Measurements from ENCODE around the gene HAGHL.

HAGHL gene

GRCh38 chr16:692356-693108 is 34.4 kb upstream of the HAGHL start:
- Histone ChIP-seq H3K27me3 (ENCODE audit: control insufficient read depth, insufficient read depth, low read length) (peaks cover 2% of the 10 kb centered on the region; the same call in 1 of the 2 replicates), H3K9me3 (ENCODE audit: control insufficient read depth, insufficient read depth, low read length) (no peaks in the 10 kb centered on the region), H3K36me3 (ENCODE audit: control insufficient read depth, insufficient read depth, low read length) (peaks cover 5% of the 10 kb centered on the region; the same call in 1 of the 2 replicates), H3K27ac (ENCODE audit: low read length) (no peak overlapping the region), H3K4me3 (ENCODE audit: low read length) (no peak overlapping the region), H3K4me1 (ENCODE audit: control insufficient read depth, insufficient read depth, low read length) (peaks cover 11% of the 10 kb centered on the region)
- DNase-seq (ENCODE audit: low read depth, low spot score), result no peak
- WGBS (ENCODE audit: insufficient coverage, insufficient read length), result no CpG with 5 or more reads among the region's 10 CpGs

GRCh38 chr16:693364-693763 is 33.5 kb upstream of the HAGHL start:
- peaks cover 2% of the 10 kb centered on the region; the same call in 1 of the 2 replicates for H3K27me3 ChIP-seq (ENCODE audit: control insufficient read depth, insufficient read depth, low read length)
- WGBS (ENCODE audit: insufficient coverage, insufficient read length), result no CpG with 5 or more reads among the region's 22 CpGs
- H3K4me1 ChIP-seq (ENCODE audit: control insufficient read depth, insufficient read depth, low read length), result peaks cover 11% of the 10 kb centered on the region

DNA sequence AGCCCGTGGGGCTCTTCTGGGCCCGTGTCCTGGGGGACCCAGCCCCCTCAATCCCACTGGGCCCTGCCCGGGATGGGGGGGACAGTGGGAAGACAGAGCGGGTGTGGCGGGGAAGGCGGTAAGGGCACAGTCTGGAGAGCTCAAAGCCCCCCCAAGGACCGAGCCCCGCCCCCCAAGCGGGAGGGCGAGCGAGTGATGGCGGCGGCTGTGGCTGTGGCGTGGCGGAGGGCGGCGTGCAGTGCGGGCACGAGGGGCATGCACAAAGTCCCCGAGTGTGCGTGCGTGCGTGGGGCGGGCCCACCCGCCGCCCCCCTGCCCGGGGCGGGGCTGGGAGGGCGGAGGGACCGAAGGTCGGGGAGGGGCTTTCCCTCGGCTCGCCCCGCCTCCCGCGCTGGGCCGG is 33.1 kb upstream of the HAGHL start:
- Histone ChIP-seq H3K36me3 (ENCODE audit: control insufficient read depth, insufficient read depth, low read length) (peaks cover 5% of the 10 kb centered on the region; the same call in 1 of the 2 replicates), H3K4me1 (ENCODE audit: control insufficient read depth, insufficient read depth, low read length) (peaks cover 11% of the 10 kb centered on the region), H3K4me3 (ENCODE audit: low read length) (peak overlapping the region; percentile 48; the same call in 1 of the 2 replicates), H3K27me3 (ENCODE audit: control insufficient read depth, insufficient read depth, low read length) (peaks cover 2% of the 10 kb centered on the region; the same call in 1 of the 2 replicates), H3K27ac (ENCODE audit: low read length) (no peak overlapping the region), H3K9me3 (ENCODE audit: control insufficient read depth, insufficient read depth, low read length) (no peaks in the 10 kb centered on the region)
- no peak for DNase-seq (ENCODE audit: low read depth, low spot score)
- no CpG with 5 or more reads among the region's 37 CpGs for WGBS (ENCODE audit: insufficient coverage, insufficient read length)

More at GRCh38 chr16:693364-693763, 33.5 kb upstream of the HAGHL start:
- Histone ChIP-seq H3K4me3 (ENCODE audit: low read length) (peak overlapping the region; percentile 48; the same call in 1 of the 2 replicates), H3K36me3 (ENCODE audit: control insufficient read depth, insufficient read depth, low read length) (peaks cover 5% of the 10 kb centered on the region; the same call in 1 of the 2 replicates), H3K27ac (ENCODE audit: low read length) (no peak overlapping the region), H3K9me3 (ENCODE audit: control insufficient read depth, insufficient read depth, low read length) (no peaks in the 10 kb centered on the region)
- no peak for DNase-seq (ENCODE audit: low read depth, low spot score)

- peaks cover 4% of the 10 kb centered on the region; the same call in 1 of the 2 replicates for H3K27me3 ChIP-seq (ENCODE audit: control insufficient read depth, insufficient read depth, low read length)
- H3K4me3 ChIP-seq (ENCODE audit: low read length), result peak overlapping the region; percentile 48
- WGBS (ENCODE audit: insufficient coverage, insufficient read length), result no CpG with 5 or more reads among the region's 64 CpGs
- no peak overlapping the region for H3K27ac ChIP-seq (ENCODE audit: low read length)
- H3K4me1 ChIP-seq (ENCODE audit: control insufficient read depth, insufficient read depth, low read length), result peaks cover 10% of the 10 kb centered on the region
- H3K36me3 ChIP-seq (ENCODE audit: control insufficient read depth, insufficient read depth, low read length), result peaks cover under 1% of the 10 kb centered on the region; the same call in 1 of the 2 replicates
- DNase-seq (ENCODE audit: low read depth, low spot score), result no peak
- H3K9me3 ChIP-seq (ENCODE audit: control insufficient read depth, insufficient read depth, low read length), result no peaks in the 10 kb centered on the region
Measured at GRCh38 chr16:694187-694862, 32.6 kb upstream of the HAGHL start.

DNA sequence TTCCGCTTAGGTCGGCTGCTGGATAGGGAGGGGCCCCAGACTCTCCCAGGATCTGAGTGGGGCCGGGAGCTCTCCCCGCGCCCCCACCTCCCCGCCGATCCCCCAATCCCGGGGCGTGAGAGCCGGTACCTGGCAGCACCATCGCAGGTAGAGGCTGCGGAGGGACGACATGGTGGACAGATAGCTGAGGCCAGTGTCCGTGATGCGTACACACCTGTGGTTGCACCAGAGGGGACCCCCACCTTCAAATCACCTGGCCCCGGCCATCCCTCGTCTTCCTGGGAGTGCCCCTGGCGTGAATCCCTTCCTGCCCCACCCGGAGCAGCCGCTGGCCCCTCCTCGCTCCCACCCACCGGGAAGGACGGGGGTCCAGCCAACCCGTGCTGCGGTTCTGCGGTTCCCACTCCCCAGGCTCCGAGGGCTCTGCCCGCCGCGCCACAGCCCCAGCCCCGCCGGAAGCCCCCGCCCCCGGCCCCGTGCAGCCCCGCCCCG is 32.0 kb upstream of the HAGHL start:
- Histone ChIP-seq H3K36me3 (ENCODE audit: control insufficient read depth, insufficient read depth, low read length) (no peaks in the 10 kb centered on the region; the same call in 1 of the 2 replicates), H3K27ac (ENCODE audit: low read length) (no peak overlapping the region), H3K9me3 (ENCODE audit: control insufficient read depth, insufficient read depth, low read length) (no peaks in the 10 kb centered on the region), H3K27me3 (ENCODE audit: control insufficient read depth, insufficient read depth, low read length) (peaks cover 6% of the 10 kb centered on the region; the same call in 1 of the 2 replicates), H3K4me3 (ENCODE audit: low read length) (peak overlapping the region; percentile 48; the same call in 1 of the 2 replicates), H3K4me1 (ENCODE audit: control insufficient read depth, insufficient read depth, low read length) (peaks cover 6% of the 10 kb centered on the region)
- no peak for DNase-seq (ENCODE audit: low read depth, low spot score)
- WGBS (ENCODE audit: insufficient coverage, insufficient read length), result no CpG with 5 or more reads among the region's 37 CpGs

DNA sequence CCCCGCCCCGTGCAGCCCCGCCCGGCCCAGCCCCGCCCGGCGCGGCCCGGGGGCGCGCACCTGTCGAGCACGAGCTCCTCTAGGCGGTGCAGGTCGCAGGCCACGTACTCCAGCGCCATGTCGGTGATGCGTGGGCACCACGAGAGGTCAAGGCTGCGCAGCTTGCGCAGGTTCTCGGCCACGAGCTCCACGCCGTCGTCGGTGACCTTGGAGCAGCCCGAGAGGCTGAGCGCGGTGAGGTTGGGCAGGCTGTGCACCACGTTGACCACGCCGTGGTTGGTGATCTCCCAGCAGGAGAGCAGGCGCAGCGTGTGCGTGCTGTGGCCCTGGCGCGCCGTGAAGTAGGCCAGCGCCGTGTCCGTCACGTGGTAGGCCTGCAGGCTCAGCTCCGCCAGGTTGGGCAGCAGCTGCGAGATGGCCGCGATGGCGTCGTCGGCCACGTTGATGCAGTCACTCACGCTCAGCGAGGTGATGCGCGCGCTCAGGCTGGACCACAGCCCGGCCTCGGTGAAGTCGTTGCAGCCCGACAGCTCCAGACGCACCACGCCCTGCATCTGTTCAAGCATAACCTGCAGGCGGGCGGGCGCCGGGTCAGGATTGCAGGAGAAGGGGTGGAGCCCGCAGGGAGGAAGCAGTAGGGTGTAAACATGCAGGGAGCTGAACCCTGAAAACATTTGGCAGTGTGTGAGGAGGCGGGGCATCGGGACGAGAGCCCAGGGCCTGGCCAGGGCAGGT is 31.4 kb upstream of the HAGHL start:
- H3K9me3 ChIP-seq (ENCODE audit: control insufficient read depth, insufficient read depth, low read length), result no peaks in the 10 kb centered on the region
- H3K4me3 ChIP-seq (ENCODE audit: low read length), result peak overlapping the region; percentile 43; the same call in 1 of the 2 replicates
- no peak for DNase-seq (ENCODE audit: low read depth, low spot score)
- H3K4me1 ChIP-seq (ENCODE audit: control insufficient read depth, insufficient read depth, low read length), result peaks cover 6% of the 10 kb centered on the region
- no CpG with 5 or more reads among the region's 71 CpGs for WGBS (ENCODE audit: insufficient coverage, insufficient read length)
- no peaks in the 10 kb centered on the region; the same call in 1 of the 2 replicates for H3K36me3 ChIP-seq (ENCODE audit: control insufficient read depth, insufficient read depth, low read length)
- peaks cover 6% of the 10 kb centered on the region; the same call in 1 of the 2 replicates for H3K27me3 ChIP-seq (ENCODE audit: control insufficient read depth, insufficient read depth, low read length)
- H3K27ac ChIP-seq (ENCODE audit: low read length), result no peak overlapping the region

- H3K36me3 ChIP-seq (ENCODE audit: control insufficient read depth, insufficient read depth, low read length), result no peaks in the 10 kb centered on the region; the same call in 1 of the 2 replicates
- H3K27ac ChIP-seq (ENCODE audit: low read length), result no peak overlapping the region
- peaks cover 36% of the 10 kb centered on the region for H3K27me3 ChIP-seq (ENCODE audit: control insufficient read depth, insufficient read depth, low read length)
- H3K4me3 ChIP-seq (ENCODE audit: low read length), result no peak overlapping the region
- H3K9me3 ChIP-seq (ENCODE audit: control insufficient read depth, insufficient read depth, low read length), result no peaks in the 10 kb centered on the region
- no CpG with 5 or more reads among the region's 19 CpGs for WGBS (ENCODE audit: insufficient coverage, insufficient read length)
- DNase-seq (ENCODE audit: low read depth, low spot score), result no peak
- peaks cover 3% of the 10 kb centered on the region for H3K4me1 ChIP-seq (ENCODE audit: control insufficient read depth, insufficient read depth, low read length)
Measured at GRCh38 chr16:698911-699671, 27.8 kb upstream of the HAGHL start.

DNA sequence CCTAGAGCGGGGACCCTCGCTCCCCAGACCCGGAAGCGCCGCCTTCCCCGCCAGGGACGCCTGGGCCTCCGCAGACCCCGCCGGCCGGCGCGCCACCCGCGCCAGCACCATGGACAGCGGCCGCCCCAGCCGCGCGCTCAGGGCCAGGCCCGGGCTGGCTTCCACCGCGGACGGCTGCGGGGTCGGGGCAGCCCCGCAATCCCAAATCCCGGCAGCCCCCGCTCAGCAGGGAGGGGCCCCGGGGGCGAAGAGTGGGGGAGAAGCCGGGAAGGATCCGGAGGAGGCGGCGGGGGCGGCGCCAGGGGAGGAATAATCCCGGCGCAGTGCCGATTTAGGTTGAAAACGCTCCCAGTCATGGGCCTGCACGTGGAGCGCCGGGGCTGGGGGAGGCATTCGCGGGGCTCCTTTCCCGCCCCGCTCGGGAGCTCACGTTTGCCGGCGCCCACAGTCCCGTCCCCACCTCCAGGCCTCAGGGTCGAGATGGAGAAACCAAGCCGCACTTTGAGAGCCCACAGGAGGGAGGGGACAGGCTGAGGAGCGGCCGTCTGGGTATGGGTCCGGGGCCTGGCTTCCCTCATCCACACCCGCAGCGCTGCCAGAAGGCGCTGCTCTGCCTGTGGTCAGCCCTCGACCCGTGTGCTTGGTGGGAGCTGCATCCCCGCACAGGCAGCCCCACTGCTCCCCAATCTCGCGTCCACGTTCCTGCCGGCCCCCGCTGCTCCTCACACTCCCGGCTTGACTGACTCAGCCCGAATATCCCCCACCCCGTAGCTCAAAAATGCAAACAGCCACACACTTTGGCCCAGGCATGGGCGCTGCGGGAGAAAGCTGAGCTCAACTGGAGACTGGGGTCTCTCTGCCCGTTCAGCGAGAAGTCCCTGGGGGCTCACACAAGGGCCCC is 26.0 kb upstream of the HAGHL start:
- no peak for DNase-seq (ENCODE audit: low read depth, low spot score)
- no peak overlapping the region for H3K4me3 ChIP-seq (ENCODE audit: low read length)
- no peaks in the 10 kb centered on the region for H3K36me3 ChIP-seq (ENCODE audit: control insufficient read depth, insufficient read depth, low read length)
- H3K9me3 ChIP-seq (ENCODE audit: control insufficient read depth, insufficient read depth, low read length), result no peaks in the 10 kb centered on the region
- H3K4me1 ChIP-seq (ENCODE audit: control insufficient read depth, insufficient read depth, low read length), result no peaks in the 10 kb centered on the region
- no peak overlapping the region for H3K27ac ChIP-seq (ENCODE audit: low read length)
- WGBS (ENCODE audit: insufficient coverage, insufficient read length), result no CpG with 5 or more reads among the region's 76 CpGs
- H3K27me3 ChIP-seq (ENCODE audit: control insufficient read depth, insufficient read depth, low read length), result peaks cover 43% of the 10 kb centered on the region

- Histone ChIP-seq H3K27me3 (ENCODE audit: control insufficient read depth, insufficient read depth, low read length) (peaks cover 52% of the 10 kb centered on the region), H3K4me3 (ENCODE audit: low read length) (no peak overlapping the region), H3K27ac (ENCODE audit: low read length) (no peak overlapping the region), H3K4me1 (ENCODE audit: control insufficient read depth, insufficient read depth, low read length) (peaks cover 2% of the 10 kb centered on the region; the same call in 1 of the 2 replicates), H3K9me3 (ENCODE audit: control insufficient read depth, insufficient read depth, low read length) (no peaks in the 10 kb centered on the region), H3K36me3 (ENCODE audit: control insufficient read depth, insufficient read depth, low read length) (no peaks in the 10 kb centered on the region)
- no peak for DNase-seq (ENCODE audit: low read depth, low spot score)
- no CpG with 5 or more reads among the region's 19 CpGs for WGBS (ENCODE audit: insufficient coverage, insufficient read length)
Measured at GRCh38 chr16:702341-702740, 24.6 kb upstream of the HAGHL start.
